SK-N-SH (cell line): Measurements from ENCODE around the gene LPP. TPM values are rescaled to one million over a fixed set of nuclear protein-coding genes. Genes with fewer than 3 reads are reported as not detected.

Experiments
- polyA plus RNA-seq, 3 experiments: library from polyadenylated mRNA; depleted of rRNA; stranded (reverse); fragments of >200 nt; gene quantifications; 2 replicates each; pipeline ENCODE4 v1.2.3, GENCODE V29; 2012
- small RNA-seq, 7 experiments: library from RNA; depleted of rRNA; stranded (forward); fragments of <200 nt; gene quantifications; one replicate each; pipeline ENCODE3, GENCODE V24; 2012

The LPP gene
- polyA plus RNA-seq, 1 of the 3 experiments (the other 2 are of a cell fraction), result 6.6 TPM

Small RNAs within 50 kb of the gene (small RNA-seq; reads per million reads assigned to genes)
- gene MIR28, result 539 to 19,723 (median 8,524) reads per million in 7 experiments
